Mucosa of descending colon (tissue), 3 donors: ENCODE data around the gene S100B. TPM values are rescaled to one million over a fixed set of nuclear protein-coding genes. Genes with fewer than 3 reads are reported as not detected.

ENCODE experiments used
- ATAC-seq: fragments of 200-7000 bp; cut with Tn5 transposase; one replicate; pipeline ENCODE4 v1.9.1; 2020; ENCODE audit warnings: mild to moderate bottlenecking, moderate library complexity
- DNase-seq, 3 donors: peaks; one replicate each; pipeline ENCODE4 v3.0.0-alpha.2; 2020
- H3K36me3 ChIP-seq: fragments of 200-600 bp; one replicate; pipeline ENCODE4 v1.8.0; 2021; ENCODE audit warnings: low read depth, mild to moderate bottlenecking
- H3K4me1 ChIP-seq: fragments of 200-600 bp; one replicate; pipeline ENCODE4 v1.8.0; 2021; ENCODE audit warnings: low read depth, mild to moderate bottlenecking
- H3K4me3 ChIP-seq: fragments of 200-600 bp; one replicate; pipeline ENCODE4 v1.8.0; 2021; ENCODE audit warnings: mild to moderate bottlenecking
- H3K9me3 ChIP-seq: fragments of 200-600 bp; one replicate; pipeline ENCODE4 v1.8.0; 2021; ENCODE audit warnings: mild to moderate bottlenecking
- CTCF ChIP-seq: fragments of 200-600 bp; IDR thresholded peaks from one replicate; pipeline ENCODE4 v1.8.0; 2022; ENCODE audit warnings: antibody characterized with exemption, mild to moderate bottlenecking
- intact Hi-C, 2 donors: fragments of 100-400 bp; cut with DNase I in 1 of 2; cut with micrococcal nuclease in 1 of 2; formaldehyde crosslinking; loops; one replicate each; pipeline versions ENCODE4 v1.11.0 to v1.11.1; 2022; cut with DNase I, micrococcal nuclease
- total RNA-seq, 3 donors: library from RNA; stranded (reverse); fragmentation: NEBNext Ultra II Directional in 2 of 3; extraction: Animal tissue kit (Norgen Biotek cat#: 25700) in 2 of 3; gene quantifications; one replicate each; pipeline versions ENCODE4 v1.2.1 to v1.2.4, GENCODE V29; 2021 to 2023
- donor health status: DM: no; HTN: no; CAD: no; lungs with moderate emphysema.
- donor health status: DM: no; HTN: no; CAD: no.
- donor health status: DM: no; HTN: yes; CAD: no.

The S100B gene
- total RNA-seq, 3 donors from 2014 or later = 2.2 to 42.2 (median 6.4) TPM

GRCh38 chr21:46570631-46571030 is 34.3 kb downstream of the S100B start:
- no peaks in the 10 kb centered on the region for H3K4me1 ChIP-seq
- no peak for TF ChIP-seq CTCF
- H3K9me3 ChIP-seq = peaks cover 7% of the 10 kb centered on the region
- no peak overlapping the region for H3K4me3 ChIP-seq
- H3K36me3 ChIP-seq = no peaks in the 10 kb centered on the region
- DNase-seq (no peak), ATAC-seq (no peak)
- intact Hi-C loops = no loop called here

- TF ChIP-seq CTCF = no peak
- no peak for DNase-seq
- H3K9me3 ChIP-seq = peaks cover 7% of the 10 kb centered on the region
- no peak overlapping the region for H3K4me3 ChIP-seq
- H3K36me3 ChIP-seq = no peaks in the 10 kb centered on the region
- H3K4me1 ChIP-seq = no peaks in the 10 kb centered on the region
- no peak for ATAC-seq
- intact Hi-C loops = no loop called here
These were observed 34.8 kb downstream of the S100B start for GRCh38 chr21:46570119-46570518.

- H3K4me3 ChIP-seq = no peak overlapping the region
- peaks cover 7% of the 10 kb centered on the region for H3K9me3 ChIP-seq
- H3K4me1 ChIP-seq = no peaks in the 10 kb centered on the region
- no peak for DNase-seq
- no peak for TF ChIP-seq CTCF
- intact Hi-C loops = no loop called here
- H3K36me3 ChIP-seq = no peaks in the 10 kb centered on the region
- no peak for ATAC-seq
These were observed 35.8 kb downstream of the S100B start for GRCh38 chr21:46569081-46569480.

GRCh38 chr21:46568562-46568961 is 36.3 kb downstream of the S100B start:
- intact Hi-C loops = no loop called here
- DNase-seq (no peak), ATAC-seq (no peak)
- no peaks in the 10 kb centered on the region for H3K36me3 ChIP-seq
- peaks cover 7% of the 10 kb centered on the region for H3K9me3 ChIP-seq
- TF ChIP-seq CTCF = no peak
- no peak overlapping the region for H3K4me3 ChIP-seq
- no peaks in the 10 kb centered on the region for H3K4me1 ChIP-seq

- H3K4me1 ChIP-seq = no peaks in the 10 kb centered on the region
- no peak overlapping the region for H3K4me3 ChIP-seq
- H3K36me3 ChIP-seq = peaks cover 4% of the 10 kb centered on the region
- intact Hi-C loops = no loop called here
- no peak for DNase-seq
- peaks cover under 1% of the 10 kb centered on the region for H3K9me3 ChIP-seq
- ATAC-seq = no peak
- no peak for TF ChIP-seq CTCF
These were observed 37.5 kb downstream of the S100B start for GRCh38 chr21:46567348-46567747.

- H3K4me1 ChIP-seq = no peaks in the 10 kb centered on the region
- no peak for TF ChIP-seq CTCF
- no peak for DNase-seq
- no peak for ATAC-seq
- no peaks in the 10 kb centered on the region for H3K9me3 ChIP-seq
- no peak overlapping the region for H3K4me3 ChIP-seq
- intact Hi-C loops = no loop called here
- H3K36me3 ChIP-seq = peaks cover 4% of the 10 kb centered on the region
These were observed 40.5 kb downstream of the S100B start for GRCh38 chr21:46564391-46564790.
